ENCODE results near the gene FAM169A.

GRCh38 chr5:74897049-74897448 lies 30.9 kb upstream of the FAM169A start:
- no peak for TF ChIP-seq CTCF (IDR thresholded peaks at IDR 0.05; ENCODE audit: insufficient read depth, low read length, poor library complexity, severe bottlenecking)
- TF ChIP-seq EZH2phosphoT487 (conservative IDR thresholded peaks at IDR 0.05; ENCODE audit: low read length) = no peak
